Parathyroid adenoma (tissue), 2 donors: ENCODE data around the gene SPATA33.
"Not testable (repeated sequence)": the region's sequence is repeated elsewhere in the genome, so short reads cannot be mapped to it uniquely, and the experiment has no call there.

ENCODE experiments used
- H2AFZ ChIP-seq: fragments of 300-600 bp; sonication (generic); one replicate; pipeline ENCODE4 v1.7.0; 2017; ENCODE audit warnings: antibody characterized with exemption, mild to moderate bottlenecking
- H3K27ac ChIP-seq: fragments of 300-600 bp; sonication (generic); one replicate; pipeline ENCODE4 v1.7.0; 2017
- H3K27me3 ChIP-seq: fragments of 300-600 bp; sonication (generic); one replicate; pipeline ENCODE4 v1.7.0; 2017; ENCODE audit warnings: low read length; ENCODE audit not compliant: control insufficient read depth, insufficient read depth
- H3K36me3 ChIP-seq: fragments of 300-600 bp; sonication (generic); one replicate; pipeline ENCODE4 v1.7.0; 2017; ENCODE audit warnings: low read length; ENCODE audit not compliant: control insufficient read depth, insufficient read depth
- H3K4me1 ChIP-seq: fragments of 300-600 bp; sonication (generic); one replicate; pipeline ENCODE4 v1.7.0; 2017; ENCODE audit warnings: control low read depth
- H3K4me2 ChIP-seq: fragments of 300-600 bp; sonication (generic); one replicate; pipeline ENCODE4 v1.7.0; 2017; ENCODE audit warnings: low read length
- H3K4me3 ChIP-seq: fragments of 300-600 bp; sonication (generic); one replicate; pipeline ENCODE4 v1.7.0; 2017; ENCODE audit warnings: low read depth, low read length
- H3K79me2 ChIP-seq: fragments of 300-600 bp; sonication (generic); one replicate; pipeline ENCODE4 v1.7.0; 2017; ENCODE audit warnings: control low read depth
- H3K9ac ChIP-seq: fragments of 300-600 bp; sonication (generic); one replicate; pipeline ENCODE4 v1.7.0; 2017; ENCODE audit warnings: mild to moderate bottlenecking
- H3K9me3 ChIP-seq: fragments of 300-600 bp; sonication (generic); one replicate; pipeline ENCODE4 v1.7.0; 2017; ENCODE audit warnings: low read length; ENCODE audit not compliant: control insufficient read depth
- CTCF ChIP-seq: fragments of 300-600 bp; sonication (generic); IDR thresholded peaks from one replicate; pipeline ENCODE4 v1.7.0; 2017; ENCODE audit warnings: antibody characterized with exemption, mild to moderate bottlenecking
- donor health status: primary hyperparathyroidism.

SPATA33 gene

GRCh38 chr16:89689142-89689541 is 31.5 kb downstream of the SPATA33 start:
- Histone ChIP-seq H3K4me3 (no peak overlapping the region), H3K4me1 (peaks cover 5% of the 10 kb centered on the region), H3K27me3 (no peaks in the 10 kb centered on the region), H2AFZ (no peak overlapping the region), H3K27ac (no peak overlapping the region), H3K9me3 (no peaks in the 10 kb centered on the region), H3K36me3 (no peaks in the 10 kb centered on the region), H3K4me2 (no peak overlapping the region), H3K79me2 (peaks cover 20% of the 10 kb centered on the region), H3K9ac (no peak overlapping the region)
- no peak for TF ChIP-seq CTCF

GRCh38 chr16:89689621-89690020 is 32.0 kb downstream of the SPATA33 start:
- not testable (repeated sequence) for H3K36me3 ChIP-seq, H2AFZ ChIP-seq, H3K27ac ChIP-seq, H3K4me2 ChIP-seq, H3K4me1 ChIP-seq, H3K9ac ChIP-seq, H3K4me3 ChIP-seq, H3K27me3 ChIP-seq, H3K9me3 ChIP-seq
- peaks cover 20% of the 10 kb centered on the region for H3K79me2 ChIP-seq

- no peak overlapping the region for H3K27ac ChIP-seq
- H3K9me3 ChIP-seq = no peaks in the 10 kb centered on the region
- H3K4me3 ChIP-seq = no peak overlapping the region
- no peak overlapping the region for H3K4me2 ChIP-seq
- H3K27me3 ChIP-seq = no peaks in the 10 kb centered on the region
- peaks cover 20% of the 10 kb centered on the region for H3K79me2 ChIP-seq
- no peaks in the 10 kb centered on the region for H3K36me3 ChIP-seq
- H3K9ac ChIP-seq = no peak overlapping the region
- H2AFZ ChIP-seq = no peak overlapping the region
- peaks cover 5% of the 10 kb centered on the region for H3K4me1 ChIP-seq
- no peak for TF ChIP-seq CTCF
Measured at GRCh38 chr16:89690392-89690901, 32.8 kb downstream of the SPATA33 start.

- no peak for TF ChIP-seq CTCF
- no peak overlapping the region for H3K9ac ChIP-seq
Measured at GRCh38 chr16:89691231-89691985, 33.8 kb downstream of the SPATA33 start.

GRCh38 chr16:89691986-89692569 is 34.4 kb downstream of the SPATA33 start:
- TF ChIP-seq CTCF = no peak
- H3K27ac ChIP-seq = no peak overlapping the region
- H2AFZ ChIP-seq = no peak overlapping the region
- no peak overlapping the region for H3K9ac ChIP-seq
- no peaks in the 10 kb centered on the region for H3K27me3 ChIP-seq
- H3K4me3 ChIP-seq = no peak overlapping the region
- peaks cover 20% of the 10 kb centered on the region for H3K79me2 ChIP-seq
- H3K36me3 ChIP-seq = no peaks in the 10 kb centered on the region
- no peaks in the 10 kb centered on the region for H3K9me3 ChIP-seq
- H3K4me2 ChIP-seq = no peak overlapping the region
- peaks cover 5% of the 10 kb centered on the region for H3K4me1 ChIP-seq

More at GRCh38 chr16:89691231-89691985, 33.8 kb downstream of the SPATA33 start:
- H3K9me3 ChIP-seq = no peaks in the 10 kb centered on the region
- peaks cover 20% of the 10 kb centered on the region for H3K79me2 ChIP-seq
- H2AFZ ChIP-seq = no peak overlapping the region
- no peak overlapping the region for H3K27ac ChIP-seq
- no peak overlapping the region for H3K4me3 ChIP-seq
- H3K4me1 ChIP-seq = peaks cover 5% of the 10 kb centered on the region
- no peak overlapping the region for H3K4me2 ChIP-seq
- H3K36me3 ChIP-seq = no peaks in the 10 kb centered on the region
- no peaks in the 10 kb centered on the region for H3K27me3 ChIP-seq
